ENCODE data around the gene ARHGAP19.

ARHGAP19 gene

GRCh38 chr10:97255512-97256293 lies 36.7 kb downstream of the ARHGAP19 start:
- in situ Hi-C loops (cut with MboI; ENCODE audit: low sequenced_read_pairs): no loop called here
- Histone ChIP-seq H3K4me1 (no peaks in the 10 kb centered on the region), H3K9me3 (no peaks in the 10 kb centered on the region), H3K4me3 (no peak overlapping the region), H3K27me3 (ENCODE audit: low read depth) (no peaks in the 10 kb centered on the region), H3K36me3 (replicated peaks) (peaks cover 13% of the 10 kb centered on the region)
- no peak for DNase-seq (ENCODE audit: low spot score in 2 of 2)

GRCh38 chr10:97254694-97255093 lies 37.7 kb downstream of the ARHGAP19 start:
- Histone ChIP-seq H3K9me3 (no peaks in the 10 kb centered on the region), H3K4me1 (no peaks in the 10 kb centered on the region), H3K4me3 (no peak overlapping the region), H3K27me3 (ENCODE audit: low read depth) (no peaks in the 10 kb centered on the region), H3K36me3 (replicated peaks) (peaks cover 13% of the 10 kb centered on the region)
- no peak for DNase-seq (ENCODE audit: low spot score in 2 of 2)
- in situ Hi-C loops (cut with MboI; ENCODE audit: low sequenced_read_pairs): no loop called here

- no peak overlapping the region for H3K4me3 ChIP-seq
- no peaks in the 10 kb centered on the region for H3K27me3 ChIP-seq (ENCODE audit: low read depth)
- H3K4me1 ChIP-seq: no peaks in the 10 kb centered on the region
- DNase-seq (ENCODE audit: low spot score in 2 of 2): no peak
- in situ Hi-C loops (cut with MboI; ENCODE audit: low sequenced_read_pairs): no loop called here
- no peaks in the 10 kb centered on the region for H3K9me3 ChIP-seq
- H3K36me3 ChIP-seq (replicated peaks): peaks cover 10% of the 10 kb centered on the region
Measured at GRCh38 chr10:97250952-97251351, 41.5 kb downstream of the ARHGAP19 start.

GRCh38 chr10:97243836-97244235 lies 48.6 kb downstream of the ARHGAP19 start:
- DNase-seq (ENCODE audit: low spot score in 2 of 2): no peak
- H3K27me3 ChIP-seq (ENCODE audit: low read depth): no peaks in the 10 kb centered on the region
- no peak overlapping the region for H3K4me3 ChIP-seq
- H3K36me3 ChIP-seq (replicated peaks): peaks cover 12% of the 10 kb centered on the region
- H3K9me3 ChIP-seq: no peaks in the 10 kb centered on the region
- no peaks in the 10 kb centered on the region for H3K4me1 ChIP-seq
- in situ Hi-C loops (cut with MboI; ENCODE audit: low sequenced_read_pairs): no loop called here

GRCh38 chr10:97238855-97239254 lies 53.6 kb downstream of the ARHGAP19 start:
- DNase-seq (ENCODE audit: low spot score in 2 of 2): no peak
- Histone ChIP-seq H3K9me3 (no peaks in the 10 kb centered on the region), H3K36me3 (replicated peaks) (peaks cover 5% of the 10 kb centered on the region), H3K27me3 (ENCODE audit: low read depth) (no peaks in the 10 kb centered on the region), H3K4me1 (no peaks in the 10 kb centered on the region), H3K4me3 (no peak overlapping the region)
- in situ Hi-C loops (cut with MboI; ENCODE audit: low sequenced_read_pairs): no loop called here

GRCh38 chr10:97235353-97235752 lies 57.1 kb downstream of the ARHGAP19 start:
- no peaks in the 10 kb centered on the region for H3K27me3 ChIP-seq (ENCODE audit: low read depth)
- in situ Hi-C loops (cut with MboI; ENCODE audit: low sequenced_read_pairs): no loop called here
- no peaks in the 10 kb centered on the region for H3K9me3 ChIP-seq
- H3K4me1 ChIP-seq: no peaks in the 10 kb centered on the region
- no peak for DNase-seq (ENCODE audit: low spot score in 2 of 2)
- peaks cover 5% of the 10 kb centered on the region; the same call in 1 of the 2 replicates for H3K36me3 ChIP-seq (replicated peaks)
- H3K4me3 ChIP-seq: no peak overlapping the region

- no peak overlapping the region for H3K4me3 ChIP-seq
- no peaks in the 10 kb centered on the region for H3K27me3 ChIP-seq (ENCODE audit: low read depth)
- in situ Hi-C loops (cut with MboI; ENCODE audit: low sequenced_read_pairs): no loop called here
- no peaks in the 10 kb centered on the region for H3K9me3 ChIP-seq
- no peaks in the 10 kb centered on the region for H3K4me1 ChIP-seq
- peaks cover 5% of the 10 kb centered on the region; the same call in 1 of the 2 replicates for H3K36me3 ChIP-seq (replicated peaks)
- DNase-seq (ENCODE audit: low spot score in 2 of 2): peak in 1 of 2 experiments; percentile 23
Measured at GRCh38 chr10:97234400-97234799, 58.0 kb downstream of the ARHGAP19 start.

GRCh38 chr10:97230146-97230545 lies 62.3 kb downstream of the ARHGAP19 start:
- Histone ChIP-seq H3K4me1 (no peaks in the 10 kb centered on the region), H3K27me3 (ENCODE audit: low read depth) (no peaks in the 10 kb centered on the region), H3K4me3 (no peak overlapping the region), H3K9me3 (no peaks in the 10 kb centered on the region), H3K36me3 (replicated peaks) (peaks cover 8% of the 10 kb centered on the region)
- in situ Hi-C loops (cut with MboI; ENCODE audit: low sequenced_read_pairs): no loop called here
- DNase-seq (ENCODE audit: low spot score in 2 of 2): no peak

GRCh38 chr10:97229322-97230015 lies 63.0 kb downstream of the ARHGAP19 start:
- Histone ChIP-seq H3K27me3 (ENCODE audit: low read depth) (no peaks in the 10 kb centered on the region), H3K4me1 (no peaks in the 10 kb centered on the region), H3K36me3 (replicated peaks) (peaks cover 8% of the 10 kb centered on the region), H3K4me3 (no peak overlapping the region), H3K9me3 (no peaks in the 10 kb centered on the region)
- no peak for DNase-seq (ENCODE audit: low spot score in 2 of 2)
- in situ Hi-C loops (cut with MboI; ENCODE audit: low sequenced_read_pairs): no loop called here

- Histone ChIP-seq H3K9me3 (no peaks in the 10 kb centered on the region), H3K4me1 (no peaks in the 10 kb centered on the region), H3K27me3 (ENCODE audit: low read depth) (no peaks in the 10 kb centered on the region), H3K4me3 (no peak overlapping the region), H3K36me3 (replicated peaks) (peaks cover 8% of the 10 kb centered on the region)
- in situ Hi-C loops (cut with MboI; ENCODE audit: low sequenced_read_pairs): no loop called here
- DNase-seq (ENCODE audit: low spot score in 2 of 2): no peak
Measured at GRCh38 chr10:97228775-97229157, 63.7 kb downstream of the ARHGAP19 start.

GRCh38 chr10:97228130-97228774 lies 64.2 kb downstream of the ARHGAP19 start:
- no peaks in the 10 kb centered on the region for H3K27me3 ChIP-seq (ENCODE audit: low read depth)
- H3K4me1 ChIP-seq: no peaks in the 10 kb centered on the region
- no peak for DNase-seq (ENCODE audit: low spot score in 2 of 2)
- peaks cover 8% of the 10 kb centered on the region for H3K36me3 ChIP-seq (replicated peaks)
- H3K9me3 ChIP-seq: no peaks in the 10 kb centered on the region
- in situ Hi-C loops (cut with MboI; ENCODE audit: low sequenced_read_pairs): no loop called here
- H3K4me3 ChIP-seq: no peak overlapping the region

- H3K36me3 ChIP-seq (replicated peaks): peaks cover 5% of the 10 kb centered on the region
- H3K9me3 ChIP-seq: no peaks in the 10 kb centered on the region
- H3K4me1 ChIP-seq: no peaks in the 10 kb centered on the region
- no peak overlapping the region for H3K4me3 ChIP-seq
- H3K27me3 ChIP-seq (ENCODE audit: low read depth): no peaks in the 10 kb centered on the region
- in situ Hi-C loops (cut with MboI; ENCODE audit: low sequenced_read_pairs): no loop called here
- no peak for DNase-seq (ENCODE audit: low spot score in 2 of 2)
Measured at GRCh38 chr10:97226398-97226797, 66.0 kb downstream of the ARHGAP19 start.

- Histone ChIP-seq H3K27me3 (ENCODE audit: low read depth) (no peaks in the 10 kb centered on the region), H3K4me3 (no peak overlapping the region), H3K36me3 (replicated peaks) (peaks cover 3% of the 10 kb centered on the region; the same call in 1 of the 2 replicates), H3K4me1 (no peaks in the 10 kb centered on the region), H3K9me3 (no peaks in the 10 kb centered on the region)
- in situ Hi-C loops (cut with MboI; ENCODE audit: low sequenced_read_pairs): loop anchor here (25.0 kb wide), 1 partner anchor 587 kb away; no protein-coding TSS in a partner anchor
- DNase-seq (ENCODE audit: low spot score in 2 of 2): no peak
Measured at GRCh38 chr10:97224483-97225435, 67.7 kb downstream of the ARHGAP19 start.
